Neuronal stem cell (in vitro differentiated cells): Measurements from ENCODE around the gene FAM120B.

Experiments
- DNase-seq: peaks from one replicate; pipeline ENCODE4 v3.0.0-alpha.2; 2013; ENCODE audit warnings: low spot score
- H2AFZ ChIP-seq: one replicate; pipeline ENCODE4 v1.6.1; 2013; ENCODE audit warnings: mild to moderate bottlenecking, low read length, inconsistent platforms
- H2AK5ac ChIP-seq: 2 replicates; pipeline ENCODE4 v1.6.1; 2013; ENCODE audit warnings: low read depth, mild to moderate bottlenecking, inconsistent platforms, low read length, moderate library complexity, mixed read lengths
- H2BK120ac ChIP-seq: 2 replicates; pipeline ENCODE4 v1.6.1; 2013; ENCODE audit warnings: low read depth, mild to moderate bottlenecking, inconsistent platforms, low read length, moderate library complexity, mixed read lengths
- H2BK12ac ChIP-seq: one replicate; pipeline ENCODE4 v1.6.1; 2013; ENCODE audit warnings: low read length, inconsistent platforms
- H2BK15ac ChIP-seq: 2 replicates; pipeline ENCODE4 v1.6.1; 2013; ENCODE audit warnings: mild to moderate bottlenecking, low read length, inconsistent platforms, mixed read lengths
- H2BK5ac ChIP-seq: one replicate; pipeline ENCODE4 v1.6.1; 2013; ENCODE audit warnings: inconsistent platforms, mild to moderate bottlenecking, low read length, moderate library complexity
- H3K14ac ChIP-seq: one replicate; pipeline ENCODE4 v1.6.1; 2013; ENCODE audit warnings: low read length, inconsistent platforms
- H3K18ac ChIP-seq: 2 replicates; pipeline ENCODE4 v1.6.1; 2013; ENCODE audit warnings: low read length, inconsistent platforms
- H3K23ac ChIP-seq: 2 replicates; pipeline ENCODE4 v1.6.1; 2013; ENCODE audit warnings: low read depth, mild to moderate bottlenecking, mixed read lengths, low read length, inconsistent platforms; ENCODE audit not compliant: poor library complexity
- H3K27ac ChIP-seq: replicated peaks from 3 replicates; pipeline ENCODE4 v1.5.1; 2013; ENCODE audit warnings: low read length, inconsistent platforms
- H3K27me3 ChIP-seq, 3 experiments: 2 replicates each; pipeline ENCODE4 v1.6.1; 2013; ENCODE audit warnings: low read length in 3 of 3, mild to moderate bottlenecking in 2 of 3, inconsistent platforms in 1 of 3, low read depth in 1 of 3, mixed read lengths in 1 of 3, moderate library complexity in 1 of 3; ENCODE audit not compliant: control insufficient read depth in 3 of 3, insufficient read depth in 3 of 3
- H3K36me3 ChIP-seq, 2 donors: replicated peaks in 1 of 2; 2 replicates each; pipeline ENCODE4 v1.6.1; 2013; ENCODE audit warnings: low read length in 2 of 2; ENCODE audit not compliant: control insufficient read depth in 2 of 2, insufficient read depth in 2 of 2
- H3K4ac ChIP-seq: 2 replicates; pipeline ENCODE4 v1.6.1; 2013; ENCODE audit warnings: inconsistent platforms, mild to moderate bottlenecking, low read length, moderate library complexity
- H3K4me1 ChIP-seq, 2 donors: 1 replicate in 1 of 2; 2 replicates in 1 of 2; pipeline ENCODE4 v1.6.1; 2013; ENCODE audit warnings: low read length in 2 of 2, low read depth in 1 of 2; ENCODE audit not compliant: control insufficient read depth in 2 of 2, insufficient read depth in 1 of 2
- H3K4me2 ChIP-seq: one replicate; pipeline ENCODE4 v1.6.1; 2013; ENCODE audit warnings: mild to moderate bottlenecking, low read length, inconsistent platforms; ENCODE audit not compliant: insufficient read depth, poor library complexity, severe bottlenecking
- H3K4me3 ChIP-seq, 2 donors: 2 replicates each; pipeline ENCODE4 v1.5.1; 2013; ENCODE audit warnings: low read length in 2 of 2, mild to moderate bottlenecking in 2 of 2, inconsistent platforms in 1 of 2, moderate library complexity in 1 of 2
- H3K79me1 ChIP-seq: one replicate; pipeline ENCODE4 v1.6.1; 2013; ENCODE audit warnings: low read depth, mild to moderate bottlenecking, inconsistent platforms, low read length, moderate library complexity
- H3K9ac ChIP-seq: one replicate; pipeline ENCODE4 v1.6.1; 2013; ENCODE audit warnings: mild to moderate bottlenecking, low read depth, low read length, inconsistent platforms; ENCODE audit not compliant: poor library complexity
- H3K9me3 ChIP-seq, 2 donors: replicated peaks in 1 of 2; 2 replicates each; pipeline versions ENCODE3 to v1.6.1; 2013; ENCODE audit warnings: low read length in 2 of 2, mild to moderate bottlenecking in 2 of 2, inconsistent platforms in 1 of 2, low read depth in 1 of 2, mixed read lengths in 1 of 2, moderate library complexity in 1 of 2; ENCODE audit not compliant: control insufficient read depth in 2 of 2, insufficient read depth in 1 of 2
- H4K8ac ChIP-seq: one replicate; pipeline ENCODE4 v1.6.1; 2013; ENCODE audit warnings: low read depth, mild to moderate bottlenecking, inconsistent platforms, low read length, moderate library complexity
- H4K91ac ChIP-seq: one replicate; pipeline ENCODE4 v1.6.1; 2013; ENCODE audit warnings: low read length, low read depth, mild to moderate bottlenecking, inconsistent platforms; ENCODE audit not compliant: poor library complexity
- WGBS, 2 donors: extraction: QIAGEN DNeasy Blood & Tissue Kit; methylation state at CpG; one replicate each; pipeline ENCODE4 v1.1.7; 2013; ENCODE audit warnings: missing lambda C conversion rate in 2 of 2, mixed read lengths in 1 of 2; ENCODE audit not compliant: insufficient read length in 2 of 2, insufficient replicate concordance in 1 of 2; ENCODE audit errors: extremely low coverage in 2 of 2; 5-methylcytosine and 5-hydroxymethylcytosine counted together

The FAM120B gene

GRCh38 chr6:170281331-170282292 lies 24.9 kb upstream of the FAM120B start:
- no CpG with 5 or more reads among the region's 48 CpGs for WGBS, 2 donors

GRCh38 chr6:170282512-170283158 lies 23.9 kb upstream of the FAM120B start:
- Histone ChIP-seq H3K27me3 (no peaks in the 10 kb centered on the region), H3K4ac (no peak overlapping the region), H4K8ac (no peak overlapping the region), H3K18ac (no peak overlapping the region), H3K4me2 (no peak overlapping the region), H3K27ac (no peak overlapping the region), H3K4me1 (peaks cover 14 to 23% of the 10 kb centered on the region in 2 donors), H2BK12ac (no peak overlapping the region), H3K4me3 (no peak overlapping the region), H3K23ac (no peak overlapping the region), H2AK5ac (no peak overlapping the region), H3K9me3 (no peaks in the 10 kb centered on the region), H3K9ac (no peak overlapping the region), H2BK5ac (no peak overlapping the region), H3K14ac (no peak overlapping the region), H3K36me3 (peaks cover 44 to 54% of the 10 kb centered on the region in 2 donors), H2AFZ (no peak overlapping the region), H2BK15ac (no peak overlapping the region), H3K79me1 (peaks cover 15% of the 10 kb centered on the region), H2BK120ac (no peak overlapping the region), H4K91ac (no peak overlapping the region)
- no peak for DNase-seq
- no CpG with 5 or more reads among the region's 28 CpGs for WGBS, 2 donors

More at GRCh38 chr6:170281331-170282292, 24.9 kb upstream of the FAM120B start:
- Histone ChIP-seq H3K4me2 (no peak overlapping the region), H2AFZ (no peak overlapping the region), H4K91ac (no peak overlapping the region), H3K4me1 (peaks cover 8 to 15% of the 10 kb centered on the region in 2 donors), H3K27ac (peak overlapping the region; percentile 13), H3K18ac (peak overlapping the region; percentile 41), H3K14ac (peak overlapping the region; percentile 64), H2BK5ac (peak overlapping the region; percentile 46), H3K36me3 (peaks cover 40 to 47% of the 10 kb centered on the region in 2 donors), H3K4ac (no peak overlapping the region), H3K9ac (peak overlapping the region; percentile 60), H2AK5ac (no peak overlapping the region), H3K27me3 (no peaks in the 10 kb centered on the region), H2BK12ac (no peak overlapping the region), H2BK15ac (no peak overlapping the region), H2BK120ac (no peak overlapping the region), H3K79me1 (peaks cover 15% of the 10 kb centered on the region), H3K23ac (peak overlapping the region; percentile 6), H4K8ac (no peak overlapping the region), H3K9me3 (no peaks in the 10 kb centered on the region), H3K4me3 (no peak overlapping the region)
- DNase-seq, result no peak

GRCh38 chr6:170283212-170284081 lies 23.1 kb upstream of the FAM120B start:
- H3K9ac ChIP-seq, result no peak overlapping the region
- H4K91ac ChIP-seq, result no peak overlapping the region
- H4K8ac ChIP-seq, result no peak overlapping the region
- WGBS, 2 donors, result no CpG with 5 or more reads among the region's 60 CpGs
- H3K4me3 ChIP-seq, result no peak overlapping the region
- H3K4me2 ChIP-seq, result no peak overlapping the region
- H3K27me3 ChIP-seq, result peaks cover 0 to 7% (median 0%) of the 10 kb centered on the region in 3 experiments
- no peak overlapping the region for H3K27ac ChIP-seq
- H3K79me1 ChIP-seq, result peaks cover 18% of the 10 kb centered on the region
- H3K4ac ChIP-seq, result no peak overlapping the region
- no peak for DNase-seq
- H3K9me3 ChIP-seq, result peaks cover 0 to 2% of the 10 kb centered on the region in 2 donors
- peaks cover 22 to 30% of the 10 kb centered on the region in 2 donors for H3K4me1 ChIP-seq
- H2BK15ac ChIP-seq, result no peak overlapping the region
- H3K23ac ChIP-seq, result peak overlapping the region; percentile 56
- no peak overlapping the region for H2AFZ ChIP-seq
- no peak overlapping the region for H2BK12ac ChIP-seq
- H3K18ac ChIP-seq, result peak overlapping the region; percentile 15
- no peak overlapping the region for H2AK5ac ChIP-seq
- no peak overlapping the region for H2BK5ac ChIP-seq
- no peak overlapping the region for H2BK120ac ChIP-seq
- no peak overlapping the region for H3K14ac ChIP-seq
- H3K36me3 ChIP-seq, result peaks cover 52 to 62% of the 10 kb centered on the region in 2 donors
